ENCODE results near the gene SLC4A7.
A peak's percentile ranks its signal among the peaks of the same experiment; 100 is the strongest.
"Not testable (repeated sequence)": the region's sequence is repeated elsewhere in the genome, so short reads cannot be mapped to it uniquely, and the experiment has no call there.

Gene SLC4A7

GRCh38 chr3:27486336-27486735 lies 2.2 kb upstream of the SLC4A7 start:
- DNase-seq (ENCODE audit: low read depth), result no peak

GRCh38 chr3:27485866-27486265 lies 1.7 kb upstream of the SLC4A7 start:
- DNase-seq (ENCODE audit: low read depth), result no peak

GRCh38 chr3:27483117-27484014 lies 818 bp downstream of the SLC4A7 start:
- peak; percentile 39 for DNase-seq (ENCODE audit: low read depth)

- no peak for DNase-seq (ENCODE audit: low read depth)
Measured at GRCh38 chr3:27479806-27480543, 4.2 kb downstream of the SLC4A7 start.

GRCh38 chr3:27471923-27472550 lies 12.1 kb downstream of the SLC4A7 start:
- no peak for DNase-seq (ENCODE audit: low read depth)

GRCh38 chr3:27468283-27468886 lies 15.8 kb downstream of the SLC4A7 start:
- DNase-seq (ENCODE audit: low read depth), result no peak

GRCh38 chr3:27467545-27467944 lies 16.6 kb downstream of the SLC4A7 start:
- no peak for DNase-seq (ENCODE audit: low read depth)

GRCh38 chr3:27464646-27465045 lies 19.5 kb downstream of the SLC4A7 start:
- DNase-seq (ENCODE audit: low read depth), result no peak

GRCh38 chr3:27462228-27462627 lies 22.0 kb downstream of the SLC4A7 start:
- no peak for DNase-seq (ENCODE audit: low read depth)

GRCh38 chr3:27458929-27459328 lies 25.3 kb downstream of the SLC4A7 start:
- no peak for DNase-seq (ENCODE audit: low read depth)

- no peak for DNase-seq (ENCODE audit: low read depth)
Measured at GRCh38 chr3:27456554-27456953, 27.6 kb downstream of the SLC4A7 start.

- DNase-seq (ENCODE audit: low read depth), result no peak
Measured at GRCh38 chr3:27454914-27455313, 29.3 kb downstream of the SLC4A7 start.

- no peak for DNase-seq (ENCODE audit: low read depth)
Measured at GRCh38 chr3:27454461-27454860, 29.7 kb downstream of the SLC4A7 start.

- no peak for DNase-seq (ENCODE audit: low read depth)
Measured at GRCh38 chr3:27452368-27453090, 31.7 kb downstream of the SLC4A7 start.

- no peak for DNase-seq (ENCODE audit: low read depth)
Measured at GRCh38 chr3:27451842-27452241, 32.3 kb downstream of the SLC4A7 start.

GRCh38 chr3:27451251-27451650 lies 32.9 kb downstream of the SLC4A7 start:
- no peak for DNase-seq (ENCODE audit: low read depth)

- DNase-seq (ENCODE audit: low read depth), result no peak
Measured at GRCh38 chr3:27449530-27450150, 34.5 kb downstream of the SLC4A7 start.

GRCh38 chr3:27442995-27443394 lies 41.2 kb downstream of the SLC4A7 start:
- not testable (repeated sequence) for DNase-seq (ENCODE audit: low read depth)

GRCh38 chr3:27438352-27438751 lies 45.8 kb downstream of the SLC4A7 start:
- not testable (repeated sequence) for DNase-seq (ENCODE audit: low read depth)

- peak; percentile 98 for DNase-seq (ENCODE audit: low read depth)
Measured at GRCh38 chr3:27431116-27431515, 53.1 kb downstream of the SLC4A7 start.

GRCh38 chr3:27429909-27430308 lies 54.3 kb downstream of the SLC4A7 start:
- no peak for DNase-seq (ENCODE audit: low read depth)

Data from GM04503 (cell line).